GM21447 (cell line): ENCODE results near the gene DGKB.
"Not testable (repeated sequence)": the region's sequence is repeated elsewhere in the genome, so short reads cannot be mapped to it uniquely, and the experiment has no call there.

Experiments
- ATAC-seq: cut with Tn5 transposase; IDR thresholded peaks from one replicate; pipeline ENCODE4 v1.9.1; 2021; ENCODE audit not compliant: unreplicated experiment

DGKB gene

DNA sequence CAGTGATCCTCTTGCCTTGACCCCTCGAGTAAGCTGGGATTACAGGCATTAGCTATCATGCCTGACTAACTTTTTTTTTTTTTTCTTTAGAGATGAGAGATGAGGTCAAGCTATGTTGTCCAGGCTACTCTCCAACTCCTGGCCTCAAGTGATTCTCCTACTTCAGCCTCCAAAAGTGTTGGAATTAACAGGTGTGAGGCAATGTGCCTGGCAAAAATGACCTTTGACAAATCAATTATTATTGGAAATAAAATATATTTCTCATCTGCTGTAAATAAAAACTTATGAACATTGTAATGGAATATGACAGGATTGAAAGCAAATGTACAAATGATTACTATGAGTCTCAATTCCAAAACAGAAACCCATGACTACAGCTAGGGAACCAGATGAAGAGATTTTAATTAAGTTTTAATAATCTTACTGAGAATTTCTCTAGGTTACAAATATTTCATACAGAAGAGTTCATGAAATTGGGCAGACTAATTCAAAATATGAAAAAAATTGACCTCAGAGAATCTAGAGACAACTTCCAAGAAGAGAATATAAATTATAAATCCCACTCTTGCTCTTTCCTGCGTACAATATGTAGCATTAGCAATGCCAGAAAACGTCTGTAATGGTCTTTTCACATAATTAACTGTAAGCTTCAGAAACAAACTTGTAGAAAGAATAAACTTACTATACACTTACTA, 414.7 kb downstream of the DGKB start:
- ATAC-seq, result no peak

DNA sequence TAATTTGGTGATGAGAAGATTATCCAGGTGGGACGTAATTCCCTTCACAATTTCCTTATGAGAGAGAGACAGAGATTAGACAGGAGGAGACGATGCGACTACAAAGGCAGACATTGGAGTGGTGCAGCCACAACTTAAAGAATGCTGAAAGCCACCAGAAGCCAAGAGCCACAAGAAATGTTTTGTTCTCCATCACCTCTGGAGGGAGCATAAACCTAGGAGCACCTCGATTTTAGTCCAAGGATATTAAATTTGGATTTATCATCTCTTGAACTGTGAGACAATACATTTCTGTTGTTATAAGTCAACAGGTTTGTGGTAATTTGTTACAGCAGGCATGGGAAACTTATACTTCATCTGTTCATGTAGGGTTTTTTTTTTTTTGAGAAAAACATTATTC, 418.9 kb downstream of the DGKB start:
- ATAC-seq, result no peak

DNA sequence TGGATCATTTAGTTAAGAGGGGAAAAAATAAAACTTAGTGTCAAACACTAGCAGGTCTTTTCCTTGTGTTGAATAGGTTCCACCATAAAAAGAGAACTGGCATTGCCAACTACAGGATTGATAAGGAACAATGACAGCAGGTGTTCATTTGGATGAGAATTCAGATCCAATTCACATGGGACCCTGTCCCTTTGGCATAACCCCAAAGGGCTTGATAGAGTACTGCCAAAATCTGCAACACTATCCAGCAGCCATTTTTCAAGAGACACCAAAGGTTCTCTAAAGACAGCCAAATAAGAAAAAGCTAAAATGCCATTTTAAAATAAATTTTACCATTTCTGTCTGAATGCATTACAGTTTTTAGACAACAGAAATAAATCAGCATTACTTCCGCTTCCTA, 422.3 kb downstream of the DGKB start:
- ATAC-seq, result no peak

DNA sequence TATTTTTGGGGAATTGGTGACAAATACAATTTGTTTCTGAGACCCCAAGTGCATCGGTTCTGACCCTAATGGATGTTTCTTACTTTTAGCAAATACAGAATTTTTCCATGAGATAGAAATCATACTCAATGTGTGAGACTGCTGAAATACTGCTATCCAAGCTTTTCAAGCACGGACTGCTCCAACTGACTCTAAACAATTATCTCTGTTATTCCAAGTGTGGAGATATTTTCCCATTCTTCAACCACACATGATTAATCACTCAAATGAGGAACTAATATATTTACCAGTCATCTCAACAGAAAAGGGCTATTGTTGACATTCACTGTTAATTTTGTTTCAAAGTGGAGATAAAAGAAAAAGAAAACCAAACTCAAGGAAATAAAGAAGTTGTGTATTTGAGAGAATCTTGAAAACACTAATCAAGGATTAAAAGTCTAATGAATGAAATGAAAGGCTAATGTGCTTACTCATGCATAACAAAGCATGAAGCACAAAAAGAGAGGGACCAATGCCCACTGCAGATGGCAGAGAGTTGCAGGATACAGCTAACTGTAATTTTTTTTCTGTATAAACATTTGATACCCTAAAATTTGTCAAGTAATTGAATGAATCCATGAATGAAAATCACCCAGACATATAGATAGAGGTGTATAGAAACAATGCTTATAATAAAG, 423.6 kb downstream of the DGKB start:
- no peak for ATAC-seq

DNA sequence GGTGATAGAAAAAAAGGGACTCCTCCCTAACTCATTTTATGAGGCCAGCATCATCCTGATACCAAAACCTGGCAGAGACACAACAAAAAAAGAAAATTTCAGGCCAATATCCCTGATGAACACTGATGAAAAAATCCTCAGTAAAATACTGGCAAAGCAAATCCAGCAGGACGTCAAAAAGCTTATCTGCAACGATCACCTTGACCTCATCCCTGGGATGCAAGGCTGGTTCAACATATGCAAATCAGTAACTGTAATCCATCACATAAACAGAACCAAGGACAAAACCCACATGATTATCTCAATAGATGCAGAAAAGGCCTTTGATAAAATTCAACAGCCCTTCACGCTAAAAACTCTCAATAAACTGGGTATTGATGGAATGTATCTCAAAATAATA, 440.8 kb downstream of the DGKB start:
- not testable (repeated sequence) for ATAC-seq

DNA sequence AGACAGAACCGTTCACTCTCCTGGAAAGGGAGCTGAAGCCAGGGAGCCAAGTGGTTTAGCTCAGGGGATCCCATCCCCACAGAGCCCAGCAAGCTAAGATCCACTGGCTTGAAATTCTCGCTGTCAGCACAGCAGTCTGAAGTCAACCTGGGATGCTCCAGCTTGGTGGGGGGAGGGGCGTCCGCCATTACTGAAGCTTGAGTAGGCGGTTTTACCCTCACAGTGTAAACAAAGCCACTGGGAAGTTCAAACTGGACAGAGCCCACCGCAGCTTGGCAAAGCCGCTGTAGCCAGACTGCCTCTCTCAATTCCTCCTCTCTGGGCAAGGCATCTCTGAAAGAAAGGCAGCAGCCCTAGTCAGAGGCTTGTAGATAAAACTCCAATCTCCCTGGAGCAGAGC, 443.7 kb downstream of the DGKB start:
- not testable (repeated sequence) for ATAC-seq

DNA sequence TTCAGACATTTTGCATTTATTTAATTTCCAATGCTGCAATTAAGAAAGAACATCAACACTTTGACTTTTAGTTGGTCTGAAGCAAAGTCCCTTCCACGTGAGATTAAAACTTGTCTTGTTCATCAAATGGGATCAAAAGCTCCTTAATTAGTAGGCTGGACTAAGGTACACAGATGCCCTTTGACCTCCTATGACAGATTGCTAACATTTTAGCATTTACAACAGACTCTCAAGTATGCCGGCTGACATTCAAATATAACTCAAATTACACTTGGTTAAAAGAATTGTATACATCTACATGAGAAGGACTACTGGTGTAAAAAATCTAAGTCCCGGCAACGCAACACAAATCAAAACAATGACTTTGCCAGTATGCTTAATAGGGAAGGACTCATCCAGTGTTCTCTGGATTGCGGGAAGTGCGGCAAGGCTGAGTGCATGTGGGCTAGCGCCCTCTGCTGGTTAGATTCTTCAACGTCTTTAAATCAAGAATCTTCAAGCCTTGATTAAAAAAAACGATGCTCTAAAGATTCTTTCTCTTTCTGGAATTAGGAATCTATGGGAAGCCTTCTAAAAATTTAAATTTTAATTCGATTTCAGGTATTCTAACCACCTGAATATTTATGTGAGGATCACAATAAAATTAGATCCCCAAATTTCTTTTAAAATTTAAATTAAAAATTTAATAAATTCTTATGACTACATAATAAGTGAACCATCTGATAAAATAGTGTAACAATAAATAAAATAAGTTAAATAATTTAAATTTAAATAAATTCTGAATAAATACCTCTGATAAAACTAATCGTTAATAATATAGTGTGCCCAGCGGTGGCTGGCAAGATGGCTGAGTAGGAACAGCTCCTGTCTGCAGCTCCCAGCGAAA, 444.7 kb downstream of the DGKB start:
- ATAC-seq, result no peak

DNA sequence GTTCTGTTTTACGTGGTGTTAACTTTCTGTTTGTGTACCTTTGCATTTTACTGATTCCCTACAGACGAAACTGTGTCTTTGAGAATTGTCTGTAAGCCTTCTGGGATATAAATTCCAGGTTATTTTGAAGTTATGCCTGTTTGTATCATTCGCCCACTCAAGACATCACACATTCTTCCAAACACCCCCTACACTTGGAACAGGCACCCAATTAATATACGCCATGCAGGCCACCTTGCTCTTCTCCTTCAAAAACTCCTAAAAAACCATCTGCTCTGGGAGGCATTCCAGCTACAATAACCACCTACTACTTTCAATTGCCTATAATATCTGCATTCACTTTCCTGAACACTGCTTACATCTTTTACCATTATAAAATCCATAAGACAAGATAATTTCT, 453.3 kb downstream of the DGKB start:
- ATAC-seq, result no peak

DNA sequence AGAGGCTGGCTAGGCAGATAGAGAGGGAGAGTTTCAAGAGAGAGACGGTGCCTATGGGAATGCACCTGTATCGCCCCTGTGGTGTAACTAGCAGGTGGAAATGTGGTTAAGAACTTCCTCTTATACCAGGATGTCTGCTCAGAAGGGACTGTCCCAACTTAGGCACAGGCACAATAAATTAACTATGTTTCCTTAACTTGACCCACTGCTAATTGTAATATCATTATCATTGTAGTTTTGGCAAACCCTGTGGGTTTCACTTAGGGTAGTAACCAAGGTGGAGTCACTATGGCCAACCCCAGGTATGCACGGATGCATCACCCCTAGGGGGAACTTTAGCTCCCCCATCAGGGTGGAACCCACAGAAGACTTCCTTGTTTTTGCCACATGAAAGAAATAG, 455.7 kb downstream of the DGKB start:
- ATAC-seq, result no peak

DNA sequence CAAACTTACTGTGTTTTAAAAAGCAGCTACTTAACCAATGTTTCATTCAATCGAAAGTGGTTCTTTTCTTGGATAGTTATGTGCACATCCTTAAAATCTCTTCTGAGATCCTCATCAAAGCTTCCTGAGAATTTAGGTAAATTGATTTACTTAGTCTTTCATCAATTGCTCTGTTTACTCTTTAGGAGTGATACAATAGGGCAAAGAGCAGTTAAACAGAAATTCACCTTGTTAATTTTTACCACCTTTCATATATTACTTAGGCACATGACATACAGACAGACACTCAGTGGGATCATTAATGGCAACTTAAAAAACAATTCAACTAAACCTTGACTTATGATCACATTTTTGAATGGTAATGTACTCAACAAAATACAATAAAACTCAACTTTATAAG, 456.3 kb downstream of the DGKB start:
- ATAC-seq, result no peak

DNA sequence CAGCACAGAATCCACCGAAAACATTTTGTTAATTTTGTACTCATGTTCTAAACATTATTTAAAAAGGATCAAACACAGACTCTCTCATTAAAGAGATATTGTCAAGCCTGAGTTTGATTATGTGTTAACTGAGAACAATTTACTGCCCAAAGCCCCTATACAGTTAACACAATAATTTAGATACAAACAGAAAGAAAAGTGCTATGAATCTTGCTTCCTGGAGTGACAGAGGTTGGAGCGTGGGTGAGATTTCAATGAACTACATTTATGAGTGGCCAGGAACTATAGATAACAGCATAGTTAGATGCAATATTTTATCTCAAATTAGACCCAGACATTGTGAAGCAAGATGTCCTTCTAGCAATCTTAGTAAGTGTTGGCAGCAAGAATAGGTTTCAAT, 464.2 kb downstream of the DGKB start:
- no peak for ATAC-seq

DNA sequence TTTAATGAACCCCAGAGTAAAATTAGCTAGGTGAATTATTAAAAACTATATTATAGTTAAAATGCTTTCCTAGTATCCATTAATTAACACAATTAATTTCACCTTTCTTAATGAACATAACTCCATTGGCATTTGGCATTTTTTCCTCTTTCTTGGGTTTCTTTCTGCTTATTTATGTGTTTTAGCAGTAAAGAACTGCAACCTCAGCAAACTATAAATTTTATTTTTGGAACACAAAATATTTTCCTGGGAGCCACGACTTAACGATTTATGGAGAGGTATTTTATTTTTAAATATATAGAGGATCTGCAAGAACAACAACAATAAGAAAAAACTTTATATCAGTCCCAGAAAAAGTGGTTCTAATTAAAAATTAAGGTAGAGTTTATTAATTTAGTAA, 465.7 kb downstream of the DGKB start:
- no peak for ATAC-seq

DNA sequence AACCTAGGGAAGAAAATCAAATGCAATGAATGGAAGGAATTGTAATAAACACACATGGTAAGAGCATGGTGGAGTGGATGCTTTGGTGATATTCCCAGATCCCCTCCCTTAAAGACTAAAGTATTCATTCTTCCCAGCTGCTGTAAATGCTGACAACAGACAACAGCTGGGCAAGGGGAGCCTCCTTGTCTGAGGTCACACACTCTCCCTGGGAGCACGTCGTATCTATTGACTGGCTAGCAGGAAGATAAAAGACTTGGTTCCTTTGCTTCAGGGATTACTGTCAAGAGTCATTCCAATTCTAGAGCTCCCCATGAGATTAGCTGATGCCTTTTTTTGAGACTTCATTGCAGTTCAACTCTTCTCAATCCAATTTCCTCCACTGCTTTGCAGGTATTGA, 469.6 kb downstream of the DGKB start:
- no peak for ATAC-seq

DNA sequence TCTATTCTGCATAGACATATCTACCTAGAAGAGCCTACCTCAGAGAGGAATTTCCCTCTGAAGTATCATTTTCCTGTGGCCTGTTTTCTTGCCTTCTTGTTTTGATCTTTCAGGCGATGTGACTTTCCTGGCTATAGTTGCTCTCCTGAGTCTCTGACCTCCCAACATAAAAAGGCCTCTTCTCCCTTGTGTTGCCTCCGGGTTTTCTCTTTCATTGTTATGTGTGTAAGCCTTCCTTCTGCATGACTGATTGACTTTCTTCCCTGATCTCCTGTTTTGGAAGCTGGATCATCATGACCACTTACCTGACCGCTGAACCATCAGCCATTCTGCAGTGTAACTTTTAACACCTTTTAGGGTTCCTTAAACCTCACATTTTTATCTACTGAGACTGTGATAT, 471.6 kb downstream of the DGKB start:
- no peak for ATAC-seq

DNA sequence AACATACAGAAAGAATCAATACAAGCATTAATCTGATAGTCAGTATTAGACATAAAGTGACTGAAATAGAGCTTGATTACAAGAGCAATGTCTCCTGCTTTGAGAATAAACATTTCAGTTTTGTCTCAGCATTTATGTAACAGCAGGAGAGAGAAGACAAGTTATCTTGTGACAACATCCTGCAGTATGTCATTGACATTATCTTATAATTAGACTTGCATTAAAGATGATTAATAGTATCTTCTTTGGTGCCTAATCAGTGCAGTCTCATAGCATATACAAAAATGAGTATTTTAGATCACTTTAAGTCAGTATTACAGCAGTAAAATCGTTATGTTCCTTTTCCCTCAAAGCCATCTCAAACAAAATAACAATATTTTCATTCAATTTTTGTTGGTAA, 477.0 kb downstream of the DGKB start:
- ATAC-seq, result no peak

DNA sequence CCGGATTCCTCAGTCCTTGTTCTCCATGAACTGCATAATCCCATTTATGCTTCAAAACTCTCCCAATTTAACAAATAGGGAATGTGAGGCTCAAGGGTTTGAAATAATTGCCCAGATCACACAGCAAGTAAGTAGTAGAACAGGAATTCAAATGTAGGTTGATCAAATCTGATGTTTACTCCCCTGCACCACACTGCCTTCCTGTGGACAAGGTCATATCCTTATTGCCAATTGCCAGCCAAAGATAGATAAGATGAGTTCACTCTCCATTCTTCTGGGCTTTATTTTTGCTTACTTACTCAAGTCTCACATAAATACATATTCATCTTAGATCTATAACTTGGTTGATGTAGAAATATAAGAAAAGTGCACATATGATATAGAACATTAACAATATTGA, 477.9 kb downstream of the DGKB start:
- no peak for ATAC-seq

DNA sequence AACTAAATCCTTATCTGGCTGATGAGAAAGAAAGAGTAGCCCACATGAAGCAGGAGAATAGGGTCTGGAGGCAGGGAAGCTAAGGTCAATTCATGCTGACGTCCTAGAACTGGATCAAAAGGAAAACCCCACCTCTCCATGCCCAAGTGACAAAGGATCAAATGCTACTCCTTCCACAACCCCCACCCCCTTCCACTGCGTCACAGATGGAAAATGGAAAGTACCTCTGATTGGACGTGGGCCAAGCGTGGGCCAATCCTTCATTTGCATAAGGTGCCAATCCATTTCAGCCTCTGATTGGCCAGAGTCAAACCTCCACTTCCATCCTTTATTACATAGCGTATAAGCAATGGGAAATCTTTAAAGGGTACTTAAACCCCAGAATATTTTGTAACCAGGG, 481.8 kb downstream of the DGKB start:
- ATAC-seq, result no peak

DNA sequence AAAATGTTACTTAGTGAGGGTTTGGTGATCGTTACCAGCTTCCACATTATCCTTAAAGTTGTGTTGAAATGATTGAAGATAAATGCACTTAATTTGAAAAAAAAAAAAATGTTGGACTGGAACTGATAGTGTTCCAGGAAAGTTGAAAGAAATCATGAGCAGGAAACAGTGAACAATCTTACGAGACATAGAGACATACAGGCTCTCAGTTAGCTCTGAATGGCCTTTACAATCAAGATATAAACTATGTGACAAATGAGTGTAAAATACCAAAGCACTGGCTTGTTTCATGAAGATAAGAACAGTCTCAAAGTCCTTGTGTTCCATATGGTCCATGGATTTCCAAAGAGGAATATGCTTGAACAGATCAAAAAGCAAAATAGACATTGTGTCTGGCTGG, 483.0 kb downstream of the DGKB start:
- no peak for ATAC-seq

DNA sequence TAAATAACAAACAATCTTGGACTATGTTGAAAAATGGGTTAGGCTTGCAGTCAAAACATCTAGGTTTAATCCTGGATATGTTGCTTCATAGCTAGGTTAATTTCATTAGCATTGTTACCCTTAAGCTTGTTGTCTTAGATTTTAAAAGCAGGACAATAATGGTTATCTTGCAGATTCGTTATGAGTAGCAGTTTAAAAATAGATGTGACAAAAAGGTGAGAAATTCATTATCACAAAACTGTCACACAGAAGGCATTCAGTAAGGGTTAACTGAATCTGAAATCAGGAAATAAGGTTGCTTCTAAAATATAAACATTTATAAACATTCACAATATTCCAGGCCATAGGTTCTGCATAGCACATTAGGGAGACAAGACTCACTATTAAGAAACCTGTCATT, 483.9 kb downstream of the DGKB start:
- ATAC-seq, result no peak

DNA sequence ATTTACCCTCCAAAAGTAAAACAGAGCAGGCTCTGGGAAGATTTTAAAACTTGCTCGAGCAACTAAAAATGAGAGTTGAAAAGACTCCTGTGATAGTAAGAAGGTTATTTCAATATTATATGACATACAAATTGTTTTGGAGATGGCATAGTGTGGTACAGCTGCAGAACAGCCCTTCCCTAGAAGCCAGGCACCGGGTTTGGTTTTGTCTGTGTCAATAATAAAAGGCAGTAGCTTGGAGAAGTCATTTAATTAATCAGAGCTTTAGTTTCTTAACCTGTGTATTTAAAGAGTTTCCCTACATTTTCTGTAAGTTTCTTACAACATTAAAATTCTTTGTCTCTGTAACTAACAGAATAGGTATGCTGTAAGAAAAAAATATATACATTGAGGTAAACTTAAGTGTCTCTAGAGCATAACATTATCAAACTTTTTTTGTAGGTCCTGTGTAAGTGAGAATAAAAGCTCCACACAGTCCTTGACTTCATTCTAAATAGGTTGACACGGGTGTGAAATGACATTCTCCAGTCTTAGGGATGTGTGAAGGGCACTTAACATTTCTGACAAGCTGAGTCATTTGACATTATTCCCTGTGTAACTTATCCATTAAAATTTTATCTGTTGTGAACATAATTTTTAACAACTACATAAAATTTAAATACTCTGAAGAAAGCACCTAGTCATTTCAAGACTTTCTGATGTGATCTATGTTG, 488.1 kb downstream of the DGKB start:
- ATAC-seq, result no peak

DNA sequence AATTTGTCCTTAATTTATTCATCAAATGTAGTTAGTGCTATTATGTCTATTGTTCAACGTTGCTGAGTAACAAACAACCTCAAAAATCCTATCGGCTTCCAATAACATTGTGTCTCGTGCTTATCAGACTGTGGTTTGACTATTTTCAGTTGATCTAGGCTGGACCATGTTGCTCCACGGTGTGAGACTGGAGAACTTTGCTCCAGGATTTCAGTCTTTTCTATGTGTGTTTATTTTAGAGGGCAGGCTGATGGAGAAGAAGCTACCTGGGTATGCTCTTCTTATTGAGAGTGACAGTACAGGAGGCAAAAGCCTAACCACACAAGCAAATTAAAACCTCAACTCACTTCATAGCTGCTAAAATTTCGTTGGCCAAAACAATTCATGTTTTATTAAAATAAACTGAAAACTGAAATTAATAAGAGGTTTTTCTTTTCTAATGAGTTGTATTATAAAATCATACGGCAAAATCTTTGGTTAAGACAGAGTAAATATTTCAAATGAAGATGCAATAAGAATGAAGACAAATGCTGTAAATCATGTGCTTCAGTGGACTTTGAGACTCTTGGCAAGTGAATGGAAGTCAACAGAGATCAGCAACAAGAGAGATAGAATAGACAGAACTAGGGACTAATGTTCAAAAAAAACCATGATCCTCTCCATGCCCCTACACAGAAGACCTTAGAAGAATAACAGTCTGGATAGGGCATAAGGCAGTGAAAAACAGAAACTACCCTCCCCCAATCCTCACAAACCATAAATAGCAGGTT, 495.1 kb downstream of the DGKB start:
- ATAC-seq, result no peak
